HepG2 (cell line): ENCODE data around the gene GABRR2. TPM values are rescaled to one million over a fixed set of nuclear protein-coding genes. Genes with fewer than 3 reads are reported as not detected.
A peak's percentile ranks its signal among the peaks of the same experiment; 100 is the strongest.

Experiments
- HIC2 ChIP-seq: sonication (generic); formaldehyde crosslinking; IDR thresholded peaks from 2 replicates; pipeline ENCODE4 v1.9.0; 2022; ENCODE audit warnings: low read depth, missing genetic modification reagents
- KDM6A ChIP-seq: IDR thresholded peaks from 2 replicates; pipeline ENCODE4 v1.6.1; 2016; ENCODE audit warnings: low read depth
- MED1 ChIP-seq: sonication (generic); formaldehyde crosslinking; IDR thresholded peaks from 2 replicates; pipeline ENCODE4 v1.4.0; 2020; ENCODE audit warnings: missing genetic modification reagents
- SP140L ChIP-seq: sonication (generic); formaldehyde crosslinking; IDR thresholded peaks from 2 replicates; pipeline ENCODE4 v1.4.0; 2020; ENCODE audit warnings: missing genetic modification reagents, borderline replicate concordance
- TERF1 ChIP-seq: sonication (generic); formaldehyde crosslinking; IDR thresholded peaks from 2 replicates; pipeline ENCODE4 v1.8.0; 2022; ENCODE audit warnings: mild to moderate bottlenecking, missing genetic modification reagents, moderate library complexity
- TFDP2 ChIP-seq: sonication (generic); formaldehyde crosslinking; IDR thresholded peaks from 2 replicates; pipeline ENCODE4 v1.4.0; 2020; ENCODE audit warnings: missing genetic modification reagents
- THAP9 ChIP-seq: sonication (generic); formaldehyde crosslinking; IDR thresholded peaks from 2 replicates; pipeline ENCODE4; 2020; ENCODE audit warnings: missing genetic modification reagents, mild to moderate bottlenecking, borderline replicate concordance
- ZBTB44 ChIP-seq: sonication (generic); formaldehyde crosslinking; IDR thresholded peaks from 2 replicates; pipeline ENCODE4 v1.4.0; 2020; ENCODE audit warnings: missing genetic modification reagents
- ZNF207 ChIP-seq: fragments of 450-650 bp; IDR thresholded peaks from 2 replicates; pipeline ENCODE4 v1.6.1; 2016; ENCODE audit warnings: antibody characterized with exemption, borderline replicate concordance
- ZNF275 ChIP-seq: sonication (generic); formaldehyde crosslinking; IDR thresholded peaks from 2 replicates; pipeline ENCODE4 v1.8.0; 2022; ENCODE audit warnings: missing genetic modification reagents, mild to moderate bottlenecking, inconsistent platforms, borderline replicate concordance
- ZNF441 ChIP-seq: sonication (generic); formaldehyde crosslinking; IDR thresholded peaks from 2 replicates; pipeline ENCODE4 v1.7.0; 2021; ENCODE audit warnings: missing genetic modification reagents, borderline replicate concordance
- ZNF446 ChIP-seq: sonication (generic); formaldehyde crosslinking; IDR thresholded peaks from 2 replicates; pipeline ENCODE4 v1.5.0; 2020; ENCODE audit warnings: mild to moderate bottlenecking, missing genetic modification reagents
- ZNF460 ChIP-seq: sonication (generic); formaldehyde crosslinking; IDR thresholded peaks from 2 replicates; pipeline ENCODE4 v1.5.1; 2020; ENCODE audit warnings: missing genetic modification reagents, mild to moderate bottlenecking, borderline replicate concordance
- ZNF574 ChIP-seq: sonication (generic); formaldehyde crosslinking; IDR thresholded peaks from 2 replicates; pipeline ENCODE4 v1.4.0; 2020; ENCODE audit warnings: missing genetic modification reagents
- ZNF605 ChIP-seq: sonication (generic); formaldehyde crosslinking; IDR thresholded peaks from 2 replicates; pipeline ENCODE4 v1.8.0; 2022; ENCODE audit warnings: mild to moderate bottlenecking, missing genetic modification reagents
- polyA plus RNA-seq, 8 experiments: library from polyadenylated mRNA; depleted of rRNA in 3 of 8; stranded (reverse) in 7 of 8; unstranded in 1 of 8; fragments of >200 nt; fragmentation: Illumina TruSeq in 4 of 8; extraction: Trizol in 4 of 8; gene quantifications; 2 replicates each; pipeline versions ENCODE4 v1.2.1 to v1.2.3, GENCODE V29; 2011 to 2016; ENCODE audit warnings: low read depth in 4 of 8, missing spikeins in 1 of 8, mixed read lengths in 1 of 8; ENCODE audit not compliant: insufficient read depth in 1 of 8
- total RNA-seq, 5 experiments: library from RNA; depleted of rRNA; stranded (reverse); fragments of >200 nt; fragmentation: Illumina TruSeq; extraction: Trizol; gene quantifications; 2 replicates each; pipeline ENCODE4 v1.2.3, GENCODE V29; 2016; ENCODE audit warnings: low read depth in 1 of 5

GABRR2 gene
- total and polyA plus RNA-seq, 2 of the 13 experiments (the other 11 are each of a cell fraction or from before 2014, with no cell fraction given) = 0.13 TPM; not detected in 1

- no peak for TF ChIP-seq THAP9 (CRISPR knock-in tag)
- no peak for TF ChIP-seq ZBTB44 (CRISPR knock-in tag)
- TF ChIP-seq ZNF605 (CRISPR knock-in tag) = no peak
- no peak for TF ChIP-seq ZNF574 (CRISPR knock-in tag)
- no peak for TF ChIP-seq KDM6A (CRISPR knock-in tag)
- no peak for TF ChIP-seq ZNF207
- TF ChIP-seq SP140L (CRISPR knock-in tag) = no peak
- no peak for TF ChIP-seq TFDP2
- no peak for TF ChIP-seq TERF1 (CRISPR knock-in tag)
- TF ChIP-seq ZNF441 (CRISPR knock-in tag) = 0 out of 2 replicates have a peak, but pooled peaks have one; percentile 35
- no peak for TF ChIP-seq HIC2 (CRISPR knock-in tag)
- no peak for TF ChIP-seq ZNF446 (CRISPR knock-in tag)
- no peak for TF ChIP-seq MED1 (CRISPR knock-in tag)
- TF ChIP-seq ZNF275 (CRISPR knock-in tag) = no peak
- TF ChIP-seq ZNF460 (CRISPR knock-in tag) = no peak
Observed at GRCh38 chr6:89297695-89298351, 17.3 kb downstream of the GABRR2 start (continued).
